ENCODE measurements around the gene SRGAP1. TPM values are rescaled to one million over a fixed set of nuclear protein-coding genes. Genes with fewer than 3 reads are reported as not detected.

Gene SRGAP1
- polyA plus RNA-seq, 1 donor from 2014 or later: 4.8 TPM

DNA sequence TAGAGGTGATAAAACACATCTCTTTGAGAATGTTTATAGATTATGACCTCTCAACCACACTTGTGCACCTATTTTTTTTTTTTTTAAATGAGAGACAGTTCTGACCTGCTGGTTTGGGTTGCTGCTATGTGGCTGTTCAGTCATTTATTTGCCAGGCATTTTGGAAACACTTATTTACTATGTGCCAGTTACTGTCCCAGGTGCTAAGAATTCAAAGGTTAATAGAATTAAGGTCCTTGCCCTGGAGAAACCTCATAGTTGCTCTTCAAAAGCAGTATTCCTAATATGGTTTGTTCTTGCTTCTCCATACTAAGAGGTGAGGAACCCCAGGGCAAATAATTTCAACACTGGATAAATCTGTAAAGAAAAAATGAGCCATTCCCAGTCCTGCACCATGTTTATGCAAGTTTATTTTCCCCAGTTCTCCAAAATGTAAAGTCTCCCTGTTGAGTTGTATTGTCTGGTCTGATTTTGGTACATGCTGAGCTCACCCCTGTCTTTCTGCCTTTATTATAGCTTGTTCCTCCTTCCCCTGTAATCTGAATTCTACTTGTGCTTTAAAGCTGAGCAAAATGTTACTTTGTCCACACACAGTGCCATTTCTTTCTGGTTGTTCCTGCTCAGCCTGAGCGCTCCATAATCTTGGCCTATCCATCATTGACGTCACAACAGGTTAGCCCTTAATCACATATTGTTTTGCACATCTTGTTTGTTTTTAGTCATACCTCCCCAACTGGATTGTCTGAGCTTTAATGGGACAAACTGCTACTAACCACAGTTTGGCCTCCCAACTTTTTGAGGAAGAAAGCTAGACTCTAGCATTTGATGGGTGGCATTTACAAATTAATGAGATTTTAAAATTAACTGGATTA, 56.7 kb downstream of the SRGAP1 start:
- Histone ChIP-seq H3K27ac (ENCODE audit: low read length) (no peak overlapping the region), H3K36me3 (ENCODE audit: insufficient read depth, low read length) (no peaks in the 10 kb centered on the region), H4K20me1 (ENCODE audit: insufficient read depth) (no peaks in the 10 kb centered on the region), H3K9me2 (ENCODE audit: insufficient read depth, low read length) (no peaks in the 10 kb centered on the region), H3K9me3 (ENCODE audit: low read length) (no peaks in the 10 kb centered on the region), H3K79me2 (replicated peaks; ENCODE audit: insufficient read depth, low read length) (no peaks in the 10 kb centered on the region), H3K27me3 (ENCODE audit: insufficient read depth, low read depth, low read length) (no peaks in the 10 kb centered on the region), H2AFZ (ENCODE audit: low read depth, low read length) (no peak overlapping the region), H3K4me2 (ENCODE audit: low read length) (no peak overlapping the region), H3K4me3 (ENCODE audit: low read length) (no peak overlapping the region), H3K9ac (ENCODE audit: low read length) (no peak overlapping the region), H3F3A (ENCODE audit: insufficient read depth, low read length, poor library complexity, severe bottlenecking) (no peaks in the 10 kb centered on the region)
- TF ChIP-seq TAF1 (IDR thresholded peaks at IDR 0.05; ENCODE audit: low read depth) (no peak), POLR2AphosphoS5 (IDR thresholded peaks at IDR 0.05) (no peak), MXI1 (conservative IDR thresholded peaks at IDR 0.05; ENCODE audit: poor library complexity, severe bottlenecking) (no peak), RAD21 (conservative IDR thresholded peaks at IDR 0.05) (no peak), EP300 (conservative IDR thresholded peaks at IDR 0.05; ENCODE audit: poor library complexity, severe bottlenecking) (no peak), EZH2 (IDR thresholded peaks at IDR 0.05; ENCODE audit: borderline replicate concordance, insufficient read depth, low read length, poor library complexity, severe bottlenecking) (no peak), REST (IDR thresholded peaks at IDR 0.05; ENCODE audit: borderline replicate concordance) (no peak), SMC3 (conservative IDR thresholded peaks at IDR 0.05; ENCODE audit: poor library complexity) (no peak)
- TF ChIP-seq, protein P1, sequence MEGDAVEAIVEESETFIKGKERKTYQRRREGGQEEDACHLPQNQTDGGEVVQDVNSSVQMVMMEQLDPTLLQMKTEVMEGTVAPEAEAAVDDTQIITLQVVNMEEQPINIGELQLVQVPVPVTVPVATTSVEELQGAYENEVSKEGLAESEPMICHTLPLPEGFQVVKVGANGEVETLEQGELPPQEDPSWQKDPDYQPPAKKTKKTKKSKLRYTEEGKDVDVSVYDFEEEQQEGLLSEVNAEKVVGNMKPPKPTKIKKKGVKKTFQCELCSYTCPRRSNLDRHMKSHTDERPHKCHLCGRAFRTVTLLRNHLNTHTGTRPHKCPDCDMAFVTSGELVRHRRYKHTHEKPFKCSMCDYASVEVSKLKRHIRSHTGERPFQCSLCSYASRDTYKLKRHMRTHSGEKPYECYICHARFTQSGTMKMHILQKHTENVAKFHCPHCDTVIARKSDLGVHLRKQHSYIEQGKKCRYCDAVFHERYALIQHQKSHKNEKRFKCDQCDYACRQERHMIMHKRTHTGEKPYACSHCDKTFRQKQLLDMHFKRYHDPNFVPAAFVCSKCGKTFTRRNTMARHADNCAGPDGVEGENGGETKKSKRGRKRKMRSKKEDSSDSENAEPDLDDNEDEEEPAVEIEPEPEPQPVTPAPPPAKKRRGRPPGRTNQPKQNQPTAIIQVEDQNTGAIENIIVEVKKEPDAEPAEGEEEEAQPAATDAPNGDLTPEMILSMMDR (IDR thresholded peaks at IDR 0.05; ENCODE audit: poor library complexity, severe bottlenecking): no peak

DNA sequence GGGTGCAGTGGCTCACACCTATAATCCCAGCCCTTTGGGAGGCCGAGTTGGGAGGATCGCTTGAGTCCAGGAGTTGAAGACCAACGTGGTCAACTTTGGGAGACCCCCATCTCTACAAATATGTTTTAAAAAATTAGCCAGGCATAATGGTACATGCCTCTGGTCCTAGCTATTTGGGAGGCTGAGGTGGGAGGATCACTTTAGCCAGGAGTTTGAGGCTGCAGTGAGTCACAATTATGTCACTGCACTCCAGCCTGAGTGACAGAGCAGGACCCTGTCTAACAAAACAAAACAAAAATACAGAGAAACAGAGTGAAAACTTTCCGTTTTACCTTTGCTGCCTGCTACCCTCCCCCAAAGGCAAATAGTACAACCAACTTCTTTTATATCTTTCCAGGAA, 60.2 kb downstream of the SRGAP1 start:
- no peak overlapping the region for H2AFZ ChIP-seq (ENCODE audit: low read depth, low read length)
- H3K4me2 ChIP-seq (ENCODE audit: low read length): no peak overlapping the region
- no peaks in the 10 kb centered on the region for H3K27me3 ChIP-seq (ENCODE audit: insufficient read depth, low read depth, low read length)
- no peak overlapping the region for H3K27ac ChIP-seq (ENCODE audit: low read length)
- no peak overlapping the region for H3K4me3 ChIP-seq (ENCODE audit: low read length)
- H3F3A ChIP-seq (ENCODE audit: insufficient read depth, low read length, poor library complexity, severe bottlenecking): no peaks in the 10 kb centered on the region
- no peak overlapping the region for H3K9ac ChIP-seq (ENCODE audit: low read length)
- H4K20me1 ChIP-seq (ENCODE audit: insufficient read depth): no peaks in the 10 kb centered on the region
- TF ChIP-seq SMC3 (conservative IDR thresholded peaks at IDR 0.05; ENCODE audit: poor library complexity) (no peak), EP300 (conservative IDR thresholded peaks at IDR 0.05; ENCODE audit: poor library complexity, severe bottlenecking) (no peak), EZH2 (IDR thresholded peaks at IDR 0.05; ENCODE audit: borderline replicate concordance, insufficient read depth, low read length, poor library complexity, severe bottlenecking) (no peak), MXI1 (conservative IDR thresholded peaks at IDR 0.05; ENCODE audit: poor library complexity, severe bottlenecking) (no peak), POLR2AphosphoS5 (IDR thresholded peaks at IDR 0.05) (no peak), TAF1 (IDR thresholded peaks at IDR 0.05; ENCODE audit: low read depth) (no peak), REST (IDR thresholded peaks at IDR 0.05; ENCODE audit: borderline replicate concordance) (no peak), RAD21 (conservative IDR thresholded peaks at IDR 0.05) (no peak)
- TF ChIP-seq, protein P1 (IDR thresholded peaks at IDR 0.05; ENCODE audit: poor library complexity, severe bottlenecking): no peak
- peaks cover 9% of the 10 kb centered on the region for H3K79me2 ChIP-seq (replicated peaks; ENCODE audit: insufficient read depth, low read length)
- no peaks in the 10 kb centered on the region for H3K36me3 ChIP-seq (ENCODE audit: insufficient read depth, low read length)
- no peaks in the 10 kb centered on the region for H3K9me3 ChIP-seq (ENCODE audit: low read length)
- H3K9me2 ChIP-seq (ENCODE audit: insufficient read depth, low read length): no peaks in the 10 kb centered on the region

Measured in neural cell (in vitro differentiated cells).